ENCODE results near the gene RWDD1. TPM values are rescaled to one million over a fixed set of nuclear protein-coding genes. Genes with fewer than 3 reads are reported as not detected.

Gene RWDD1
- total RNA-seq = 100 to 1,000 TPM in 1 of 4 donors, 10 to 100 TPM in 3; 75.0 to 119 (median 89.1) TPM
- 10 to 100 TPM; 29.5 to 73.3 (median 52.7) TPM for polyA plus RNA-seq

- TF ChIP-seq CTCF (IDR thresholded peaks at IDR 0.05) = peak in 1 of 4 experiments; percentile 10
- peak; percentile 87 to 93 (median 90) for TF ChIP-seq POLR2AphosphoS5 (IDR thresholded peaks at IDR 0.05)
- no peak for TF ChIP-seq EP300 (IDR thresholded peaks at IDR 0.05)
- peak; percentile 77 to 88 for TF ChIP-seq POLR2A (IDR thresholded peaks at IDR 0.05)
- WGBS, 2 donors = 0% methylated on average over 62 of the region's 62 CpGs
- Histone ChIP-seq H3K27ac (peak within 1 kb of the TSS; percentile 89 to 95 (median 94)), H3K27me3 (no peaks in the 10 kb centered on the region), H3K4me3 (peak within 1 kb of the TSS; percentile 80 to 91 (median 84)), H3K36me3 (peaks cover 0 to 20% (median 0%) of the 10 kb centered on the region in 4 donors), H3K4me1 (peaks cover 0 to 34% (median 26%) of the 10 kb centered on the region in 4 donors), H3K9me3 (no peaks in the 10 kb centered on the region)
- peak; percentile 99 for DNase-seq
- intact Hi-C loops (cut with DNase I) = loop anchor here (5.0 kb wide), 4 partner anchors 46 to 294 kb away; partner anchors contain the start of genes DSE, RSPH4A, TSPYL1 and ZUP1
Observed at GRCh38 chr6:116570856-116571682, at the start of gene RWDD1. TSS of gene RWDD1 (plus strand) at chr6:116571504. CDS start at chr6:116571583, 79 bp downstream.

GRCh38 chr6:116522896-116523295, 48.4 kb upstream of the RWDD1 start:
- WGBS, 2 donors = 95 to 97% methylated on average over 2 of the region's 2 CpGs
- intact Hi-C loops (cut with DNase I) = no loop called here
- DNase-seq = no peak
- no peaks in the 10 kb centered on the region for H3K36me3 ChIP-seq
- H3K27me3 ChIP-seq = no peaks in the 10 kb centered on the region
- no peak overlapping the region for H3K27ac ChIP-seq
- H3K4me1 ChIP-seq = no peaks in the 10 kb centered on the region
- no peak overlapping the region for H3K4me3 ChIP-seq
- TF ChIP-seq CTCF (IDR thresholded peaks at IDR 0.05) (no peak), EP300 (IDR thresholded peaks at IDR 0.05) (no peak), POLR2AphosphoS5 (IDR thresholded peaks at IDR 0.05) (no peak), POLR2A (IDR thresholded peaks at IDR 0.05) (no peak)
- no peaks in the 10 kb centered on the region for H3K9me3 ChIP-seq

GRCh38 chr6:116524236-116524635, 47.1 kb upstream of the RWDD1 start:
- 87 to 89% methylated on average over 2 of the region's 2 CpGs for WGBS, 2 donors
- intact Hi-C loops (cut with DNase I) = no loop called here

GRCh38 chr6:116528133-116528532, 43.2 kb upstream of the RWDD1 start:
- Histone ChIP-seq H3K27me3 (no peaks in the 10 kb centered on the region), H3K27ac (no peak overlapping the region), H3K9me3 (no peaks in the 10 kb centered on the region), H3K4me1 (no peaks in the 10 kb centered on the region), H3K4me3 (no peak overlapping the region), H3K36me3 (no peaks in the 10 kb centered on the region)
- 81 to 97% methylated on average over 1 of the region's 1 CpG for WGBS, 2 donors
- intact Hi-C loops (cut with DNase I) = no loop called here
- DNase-seq = no peak
- TF ChIP-seq POLR2AphosphoS5 (IDR thresholded peaks at IDR 0.05) = no peak
- no peak for TF ChIP-seq EP300 (IDR thresholded peaks at IDR 0.05)
- TF ChIP-seq POLR2A (IDR thresholded peaks at IDR 0.05) = no peak
- TF ChIP-seq CTCF (IDR thresholded peaks at IDR 0.05) = no peak

More at GRCh38 chr6:116524236-116524635, 47.1 kb upstream of the RWDD1 start:
- DNase-seq = no peak
- H3K27ac ChIP-seq = no peak overlapping the region
- no peaks in the 10 kb centered on the region for H3K4me1 ChIP-seq
- H3K9me3 ChIP-seq = no peaks in the 10 kb centered on the region
- H3K36me3 ChIP-seq = no peaks in the 10 kb centered on the region
- no peaks in the 10 kb centered on the region for H3K27me3 ChIP-seq
- TF ChIP-seq POLR2A (IDR thresholded peaks at IDR 0.05) (no peak), CTCF (IDR thresholded peaks at IDR 0.05) (no peak), POLR2AphosphoS5 (IDR thresholded peaks at IDR 0.05) (no peak), EP300 (IDR thresholded peaks at IDR 0.05) (no peak)
- no peak overlapping the region for H3K4me3 ChIP-seq
